ENCODE results near the gene RERG.

DNA sequence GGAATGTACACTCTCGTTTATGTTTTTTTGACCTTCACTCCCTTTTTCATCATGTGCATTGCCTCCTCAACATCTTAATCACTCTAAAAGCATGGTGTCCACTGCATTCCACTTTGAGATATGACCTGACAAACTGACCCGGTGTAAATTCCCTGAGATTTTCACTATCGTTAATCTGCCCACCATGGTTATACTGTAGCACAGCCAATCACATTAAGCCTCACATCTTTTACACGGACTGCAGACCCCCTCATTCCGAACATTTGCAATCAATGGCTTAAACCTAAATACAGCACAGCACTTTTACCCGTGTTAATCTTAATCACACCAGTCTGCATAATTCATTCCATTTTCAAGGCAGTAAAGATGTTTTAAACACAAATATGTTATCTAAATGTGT lies 2.4 kb downstream of the RERG start:
- TF ChIP-seq CTCF (IDR thresholded peaks at IDR 0.05 in 4 of 5, conservative IDR thresholded peaks at IDR 0.05 in 1 of 5) (no peak), POLR2A (IDR thresholded peaks at IDR 0.05) (no peak)

Measured in gastrocnemius medialis (tissue), 4 donors.